Caco-2 (cell line): Measurements from ENCODE around the gene ERC2. TPM values are rescaled to one million over a fixed set of nuclear protein-coding genes. Genes with fewer than 3 reads are reported as not detected.

Experiments
- BruUV-seq: library from RNA; stranded (reverse); fragments of 400-500 nt; replicated peaks from 2 replicates; lab custom pipeline; 2021; lab: Mats Ljungman, UMichigan
- CTCF ChIA-PET: fragments of 300-600 bp; sonication (Branson Sonifier 250); formaldehyde crosslinking; loops from one replicate; lab custom pipeline; 2022; ENCODE audit warnings: antibody characterized with exemption; lab: Charles Lee
- POLR2A ChIA-PET: fragments of 300-600 bp; sonication (Branson Sonifier 250); formaldehyde crosslinking; loops from one replicate; lab custom pipeline; 2022; ENCODE audit warnings: antibody characterized with exemption; lab: Charles Lee
- DNase-seq, 2 experiments: peaks; one replicate each; pipeline versions ENCODE4 v3.0.0 to v3.0.0-alpha.2; 2020 to 2022
- H3K27me3 ChIP-seq: replicated peaks from 2 replicates; pipeline ENCODE4 v1.6.0; 2011; ENCODE audit warnings: low read length; ENCODE audit not compliant: control insufficient read depth, insufficient read depth
- H3K36me3 ChIP-seq: 2 replicates; pipeline ENCODE4 v1.5.1; 2011; ENCODE audit warnings: low read length; ENCODE audit not compliant: control insufficient read depth, insufficient read depth
- H3K4me1 ChIP-seq: fragments of 250-450 bp; sonication (Bioruptor Pico); 2 replicates; pipeline ENCODE4 v1.5.1; 2020; ENCODE audit warnings: mild to moderate bottlenecking
- H3K4me3 ChIP-seq: 2 replicates; pipeline ENCODE4 v1.5.1; 2011; ENCODE audit warnings: low read depth, mild to moderate bottlenecking, control low read depth, low read length
- H3K9me3 ChIP-seq: fragments of 250-450 bp; sonication (Bioruptor Pico); 2 replicates; pipeline ENCODE4 v1.5.1; 2020; ENCODE audit warnings: mild to moderate bottlenecking, moderate library complexity
- H3K27ac Mint-ChIP-seq: one replicate; pipeline ENCODE4 v1.8.0; 2022; ENCODE audit warnings: mixed read lengths; ENCODE audit not compliant: unreplicated experiment
- H3K27me3 Mint-ChIP-seq: one replicate; pipeline ENCODE4 v1.8.0; 2022; ENCODE audit warnings: mixed read lengths; ENCODE audit not compliant: insufficient read depth, unreplicated experiment
- H3K36me3 Mint-ChIP-seq: one replicate; pipeline ENCODE4 v1.8.0; 2022; ENCODE audit warnings: mild to moderate bottlenecking, mixed read lengths; ENCODE audit not compliant: insufficient read depth, unreplicated experiment
- H3K4me1 Mint-ChIP-seq: one replicate; pipeline ENCODE4 v1.8.0; 2022; ENCODE audit warnings: low read depth, mixed read lengths; ENCODE audit not compliant: unreplicated experiment
- H3K4me3 Mint-ChIP-seq: one replicate; pipeline ENCODE4 v1.8.0; 2022; ENCODE audit warnings: mild to moderate bottlenecking, moderate library complexity, mixed read lengths; ENCODE audit not compliant: unreplicated experiment
- H3K9me3 Mint-ChIP-seq: one replicate; pipeline ENCODE4 v1.8.0; 2022; ENCODE audit warnings: mixed read lengths; ENCODE audit not compliant: unreplicated experiment
- CTCF ChIP-seq, 2 experiments: fragments of 200-600 bp in 1 of 2; IDR thresholded peaks; 1 replicate in 1 of 2; 2 replicates in 1 of 2; pipeline versions ENCODE4 v1.5.1 to v1.8.0; 2011 to 2022; ENCODE audit warnings: antibody characterized with exemption in 1 of 2, control low read depth in 1 of 2, inconsistent platforms in 1 of 2, low read depth in 1 of 2, low read length in 1 of 2, mild to moderate bottlenecking in 1 of 2, moderate library complexity in 1 of 2; ENCODE audit not compliant: insufficient read depth in 1 of 2, severe bottlenecking in 1 of 2, unreplicated experiment in 1 of 2
- intact Hi-C: fragments of 100-400 bp; cut with micrococcal nuclease; formaldehyde crosslinking; loops from one replicate; pipeline ENCODE4 v1.10.0; 2022; ENCODE audit not compliant: unreplicated experiment
- total RNA-seq: library from RNA; stranded (reverse); gene quantifications from 2 replicates; pipeline ENCODE4 v1.2.3, GENCODE V29; 2022

The ERC2 gene
- total RNA-seq, 1 experiment from 2014 or later: 0.54 TPM

DNA sequence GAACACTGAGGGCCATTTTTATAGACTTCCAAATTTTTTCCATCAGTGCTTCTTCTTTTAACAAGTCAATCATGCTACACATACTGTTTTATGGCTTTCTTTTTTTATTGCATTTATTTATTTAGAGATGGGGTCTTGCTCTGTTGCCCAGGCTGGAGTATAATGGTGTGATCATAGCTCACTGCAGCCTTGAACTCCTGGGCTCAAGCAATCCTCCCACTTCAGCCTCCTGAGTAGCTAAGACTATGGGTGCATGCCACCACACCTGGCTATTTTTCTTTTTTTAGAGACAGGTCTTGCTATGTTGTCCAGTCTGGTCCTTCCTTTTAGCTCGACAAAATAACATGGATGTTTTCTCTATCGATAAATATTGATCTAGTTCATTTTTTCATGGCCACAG lies 555.4 kb downstream of the ERC2 start:
- CTCF ChIA-PET: no interaction called here
- Mint-ChIP-seq H3K4me1 (no peaks in the 10 kb centered on the region), H3K9me3 (no peaks in the 10 kb centered on the region), H3K27ac (no peak overlapping the region), H3K36me3 (no peaks in the 10 kb centered on the region), H3K27me3 (no peaks in the 10 kb centered on the region), H3K4me3 (no peak overlapping the region)
- Histone ChIP-seq H3K36me3 (no peaks in the 10 kb centered on the region), H3K4me1 (no peaks in the 10 kb centered on the region), H3K27me3 (no peaks in the 10 kb centered on the region), H3K4me3 (no peak overlapping the region), H3K9me3 (no peaks in the 10 kb centered on the region)
- POLR2A ChIA-PET: no interaction called here
- intact Hi-C loops: no loop called here
- no TSS peak for BruUV-seq
- TF ChIP-seq CTCF (IDR thresholded peaks at IDR 0.05; ENCODE audit: insufficient read depth in 1 of 2, low read depth in 1 of 2, low read length in 1 of 2, severe bottlenecking in 1 of 2, unreplicated experiment in 1 of 2): no peak
- DNase-seq: no peak

DNA sequence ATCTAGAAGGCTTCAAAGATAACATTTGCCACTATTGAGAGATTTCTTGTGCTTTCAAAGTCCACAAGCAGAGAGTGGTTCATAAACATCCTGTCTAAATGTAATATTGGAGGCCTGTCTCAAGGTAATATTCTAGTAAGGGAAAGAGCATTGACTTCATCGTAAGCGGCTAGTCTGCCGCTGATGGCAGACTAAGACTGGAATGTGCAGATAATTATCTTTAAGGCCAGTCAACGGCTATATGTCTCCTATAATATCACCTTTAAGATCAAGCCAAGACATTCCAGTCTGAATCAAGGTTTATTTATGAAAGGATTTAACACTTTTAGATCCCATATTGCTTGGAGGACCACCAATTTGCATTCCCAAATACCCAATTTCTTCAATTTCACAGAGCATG lies 557.0 kb downstream of the ERC2 start:
- Mint-ChIP-seq H3K27me3 (no peaks in the 10 kb centered on the region), H3K36me3 (no peaks in the 10 kb centered on the region), H3K27ac (no peak overlapping the region), H3K9me3 (no peaks in the 10 kb centered on the region), H3K4me3 (no peak overlapping the region), H3K4me1 (no peaks in the 10 kb centered on the region)
- intact Hi-C loops: no loop called here
- Histone ChIP-seq H3K9me3 (no peaks in the 10 kb centered on the region), H3K27me3 (no peaks in the 10 kb centered on the region), H3K36me3 (no peaks in the 10 kb centered on the region), H3K4me1 (no peaks in the 10 kb centered on the region), H3K4me3 (no peak overlapping the region)
- ChIA-PET CTCF (no interaction called here), POLR2A (no interaction called here)
- TF ChIP-seq CTCF (IDR thresholded peaks at IDR 0.05; ENCODE audit: insufficient read depth in 1 of 2, low read depth in 1 of 2, low read length in 1 of 2, severe bottlenecking in 1 of 2, unreplicated experiment in 1 of 2): no peak
- no TSS peak for BruUV-seq
- DNase-seq: no peak

GRCh38 chr3:55910543-55910942 lies 557.7 kb downstream of the ERC2 start:
- no TSS peak for BruUV-seq
- Mint-ChIP-seq H3K27ac (no peak overlapping the region), H3K4me1 (no peaks in the 10 kb centered on the region), H3K9me3 (no peaks in the 10 kb centered on the region), H3K36me3 (no peaks in the 10 kb centered on the region), H3K4me3 (no peak overlapping the region), H3K27me3 (no peaks in the 10 kb centered on the region)
- no peak for DNase-seq
- no peak for TF ChIP-seq CTCF (IDR thresholded peaks at IDR 0.05; ENCODE audit: insufficient read depth in 1 of 2, low read depth in 1 of 2, low read length in 1 of 2, severe bottlenecking in 1 of 2, unreplicated experiment in 1 of 2)
- Histone ChIP-seq H3K36me3 (no peaks in the 10 kb centered on the region), H3K9me3 (no peaks in the 10 kb centered on the region), H3K27me3 (no peaks in the 10 kb centered on the region), H3K4me3 (no peak overlapping the region), H3K4me1 (no peaks in the 10 kb centered on the region)
- ChIA-PET POLR2A (no interaction called here), CTCF (no interaction called here)
- intact Hi-C loops: no loop called here
